NCI-H2196 treated with DMSO at 0.1 percent for 48 hours (cell line): ENCODE data around the gene SPAG16.

ENCODE experiments used
- DNase-seq: peaks from one replicate; lab custom pipeline; 2025; ENCODE audit not compliant: unreplicated experiment; lab: John Stamatoyannopoulos, UW

The SPAG16 gene

GRCh38 chr2:214358506-214358905 is 1074.2 kb downstream of the SPAG16 start:
- no peak for DNase-seq

- DNase-seq: no peak
Observed at GRCh38 chr2:214361116-214361515, 1076.9 kb downstream of the SPAG16 start.

- DNase-seq: no peak
Observed at GRCh38 chr2:214365549-214365948, 1081.3 kb downstream of the SPAG16 start.

DNA sequence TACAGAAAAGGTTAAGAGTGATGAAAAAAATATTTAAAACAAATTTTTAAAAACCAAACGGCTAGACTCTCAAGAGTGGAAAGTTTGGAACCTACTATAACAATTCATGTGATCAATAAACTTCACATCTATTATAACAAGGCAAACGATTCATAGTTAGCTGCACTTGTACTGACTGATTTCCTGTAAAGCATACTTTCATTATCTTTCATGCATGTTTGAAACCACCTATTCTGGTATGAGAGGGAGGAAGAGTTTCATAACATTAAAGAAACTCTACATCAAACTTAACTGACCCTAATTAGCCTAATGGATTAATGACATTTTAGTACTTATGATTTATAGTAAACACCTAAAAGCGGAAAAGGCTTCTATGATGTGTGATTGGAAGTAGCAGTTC is 1082.9 kb downstream of the SPAG16 start:
- DNase-seq: no peak

GRCh38 chr2:214376618-214377285 is 1092.5 kb downstream of the SPAG16 start:
- DNase-seq: no peak

DNA sequence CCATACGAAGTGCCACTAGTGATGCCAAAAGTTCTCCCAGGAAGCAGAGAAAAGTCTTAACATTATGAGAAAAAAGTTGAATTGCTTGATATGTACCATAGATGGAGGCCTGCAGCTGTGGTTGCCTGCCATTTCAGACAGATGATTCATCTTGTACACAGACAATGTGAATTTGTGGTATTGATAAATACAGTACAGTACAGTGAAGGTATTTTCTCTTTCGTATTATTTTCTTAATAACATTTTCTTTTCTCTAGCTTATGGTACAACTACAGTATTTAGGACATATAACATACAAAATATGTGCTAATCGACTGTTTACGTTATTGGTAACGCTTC is 1093.0 kb downstream of the SPAG16 start:
- no peak for DNase-seq

- peak; percentile 78 for DNase-seq
Observed at GRCh38 chr2:214378455-214379103, 1094.3 kb downstream of the SPAG16 start.

DNA sequence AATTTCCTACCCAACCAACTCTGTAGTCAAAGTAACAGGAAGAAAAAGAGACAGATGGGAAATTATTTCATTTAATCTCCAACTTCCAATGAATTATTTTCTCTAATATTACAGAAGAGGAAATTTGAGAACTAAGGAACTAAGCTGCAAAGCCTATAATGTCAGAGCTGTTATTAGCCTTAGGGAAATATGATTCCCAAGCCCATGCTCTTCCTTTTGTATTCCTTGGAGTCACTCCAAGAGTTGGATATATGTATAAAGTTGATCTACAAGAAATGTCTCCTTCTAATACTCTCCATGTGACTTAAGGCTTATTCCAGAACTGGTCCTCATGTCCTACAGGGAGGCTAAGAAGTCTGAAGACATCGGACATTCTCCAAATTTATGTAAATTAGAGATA is 1095.0 kb downstream of the SPAG16 start:
- DNase-seq: peak; percentile 5

- DNase-seq: no peak
Observed at GRCh38 chr2:214380681-214381080, 1096.4 kb downstream of the SPAG16 start.

DNA sequence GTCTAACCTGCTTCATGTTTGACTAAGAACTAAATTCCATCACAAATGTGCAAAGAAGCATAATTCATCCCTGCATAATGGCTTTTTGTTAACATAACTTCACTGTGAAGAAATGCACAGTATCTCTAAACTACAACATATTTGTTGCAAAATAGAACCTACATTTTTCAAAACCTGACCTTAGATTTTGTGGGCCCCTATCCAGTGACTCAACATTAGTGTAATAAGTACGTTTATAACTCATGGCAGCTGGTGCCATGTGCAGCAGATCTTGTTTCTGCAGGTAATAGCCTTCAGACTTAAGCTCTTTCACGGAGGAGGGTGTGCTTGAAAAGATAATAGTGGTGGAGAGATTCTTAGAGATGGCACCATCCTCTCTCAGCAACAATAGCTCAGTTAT is 1098.0 kb downstream of the SPAG16 start:
- DNase-seq: no peak

GRCh38 chr2:214386720-214387119 is 1102.5 kb downstream of the SPAG16 start:
- no peak for DNase-seq

DNA sequence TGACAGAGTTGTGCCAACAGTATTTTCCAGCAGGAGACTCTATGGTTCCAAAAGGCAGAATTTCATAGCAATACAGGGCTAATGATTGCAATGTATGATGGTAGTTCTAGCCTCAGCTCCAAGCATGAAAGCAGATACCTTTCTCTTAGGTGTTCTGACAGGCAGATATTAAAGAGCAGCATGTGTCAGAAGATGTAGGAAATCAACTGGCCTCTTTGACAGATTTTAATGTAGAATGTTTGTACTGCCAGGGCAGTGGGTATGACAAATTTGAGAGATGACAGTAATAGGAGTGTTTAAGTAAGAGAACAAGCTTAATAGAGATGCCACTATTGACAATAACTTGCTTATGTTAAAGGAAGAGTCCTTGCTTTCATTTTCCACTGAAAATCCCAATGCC is 1105.1 kb downstream of the SPAG16 start:
- no peak for DNase-seq

DNA sequence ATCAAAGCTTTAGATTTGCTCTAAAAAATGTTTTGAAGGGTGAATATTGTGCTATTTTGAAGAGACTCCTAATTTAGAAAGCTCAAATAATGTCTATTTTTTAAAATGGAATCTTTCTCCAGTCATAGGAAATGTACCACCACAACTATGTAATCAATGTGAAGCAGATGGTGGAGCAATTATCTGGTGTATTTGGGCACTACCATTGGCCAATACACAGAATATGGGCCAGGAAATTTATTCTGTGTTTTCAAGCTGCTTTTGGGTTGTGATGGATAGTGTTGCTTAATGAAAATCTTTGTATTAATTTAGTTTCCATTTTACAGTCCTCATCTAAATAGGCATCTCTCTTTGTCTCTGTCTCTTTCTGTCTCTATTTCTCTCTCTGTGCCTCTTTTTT is 1109.5 kb downstream of the SPAG16 start:
- no peak for DNase-seq

DNA sequence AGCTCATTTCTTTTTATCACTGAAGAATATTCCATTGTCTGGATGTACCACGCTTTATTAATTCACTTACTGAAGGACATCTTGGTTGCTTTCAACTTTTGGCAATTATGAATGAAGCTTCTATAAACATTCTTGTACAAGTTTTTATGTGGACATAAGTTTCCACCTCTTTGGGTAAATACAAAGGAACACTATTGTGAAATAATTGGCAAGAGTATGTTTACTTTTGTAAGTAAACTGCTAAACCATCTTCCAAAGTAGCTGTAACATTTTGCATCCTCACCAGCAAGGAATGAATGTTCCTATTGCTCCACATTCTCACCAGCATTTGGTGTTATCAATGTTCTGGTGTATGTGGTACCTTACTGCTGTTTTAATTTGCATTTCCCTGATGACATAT is 1110.8 kb downstream of the SPAG16 start:
- DNase-seq: no peak

- DNase-seq: no peak
Observed at GRCh38 chr2:214401580-214401979, 1117.3 kb downstream of the SPAG16 start.

- DNase-seq: peak; percentile 40
Observed at GRCh38 chr2:214410128-214410775, 1126.0 kb downstream of the SPAG16 start.

- peak; percentile 43 for DNase-seq
Observed at GRCh38 chr2:214410918-214411554, 1126.8 kb downstream of the SPAG16 start, which contains the start of gene VWC2L. VWC2L (plus strand) TSS chr2:214411054; CDS start chr2:214414194, 3,140 bp downstream.

GRCh38 chr2:214412679-214413078 is 1128.4 kb downstream of the SPAG16 start:
- no peak for DNase-seq

DNA sequence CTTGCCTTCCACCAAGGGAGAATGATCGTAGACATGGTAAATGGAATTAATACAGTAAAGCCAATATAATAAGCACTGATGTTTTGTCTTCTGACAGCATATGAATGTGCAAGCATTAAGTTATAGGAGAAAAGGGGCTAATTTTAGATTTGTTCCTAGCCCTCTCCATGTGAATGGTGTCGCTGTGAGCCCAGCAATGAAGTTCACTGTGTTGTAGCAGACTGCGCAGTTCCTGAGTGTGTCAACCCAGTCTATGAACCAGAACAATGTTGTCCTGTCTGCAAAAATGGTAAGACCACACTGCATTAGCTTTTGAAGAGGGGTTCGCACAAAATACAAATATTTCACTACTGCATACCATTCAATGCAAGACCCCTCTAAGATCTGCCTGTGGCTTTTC is 1152.2 kb downstream of the SPAG16 start:
- DNase-seq: no peak

DNA sequence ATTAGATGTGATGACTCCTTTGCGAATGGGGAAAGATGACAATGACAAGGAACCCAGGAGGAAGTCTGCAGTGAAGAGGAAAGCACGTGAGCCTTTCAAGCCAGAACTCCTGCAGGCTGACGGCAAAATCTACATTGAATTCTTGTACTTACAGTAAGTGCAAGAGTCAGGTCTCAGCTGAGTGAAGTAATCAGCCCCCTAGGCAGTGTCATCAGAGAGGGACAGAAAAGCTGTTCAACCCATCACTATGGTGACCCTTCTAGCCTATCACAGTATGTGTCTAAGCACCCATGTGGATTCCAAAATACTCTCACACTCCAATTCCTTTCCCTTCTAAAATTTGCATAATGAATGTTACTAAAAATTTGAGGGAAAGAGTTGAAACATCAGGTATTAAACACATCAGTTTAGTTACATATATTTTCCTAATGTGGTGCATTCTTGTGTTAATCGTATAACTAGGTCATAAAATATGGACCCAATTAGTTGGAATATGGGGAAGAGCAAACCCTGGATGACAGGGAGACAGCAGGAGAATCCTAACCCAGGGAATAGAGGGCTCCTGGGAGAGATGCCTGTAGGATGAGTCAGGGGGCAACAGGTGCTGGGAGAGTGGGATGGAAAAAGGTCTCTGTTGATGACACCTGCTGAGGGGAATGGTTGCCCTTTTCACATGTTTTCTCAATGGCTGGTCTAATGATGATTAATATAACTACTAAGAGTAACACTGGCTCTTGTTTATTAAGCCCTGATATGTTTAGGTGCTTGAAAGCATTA is 1166.0 kb downstream of the SPAG16 start:
- no peak for DNase-seq
